Measurements from ENCODE around the gene ZNF581. TPM values are rescaled to one million over a fixed set of nuclear protein-coding genes. Genes with fewer than 3 reads are reported as not detected.

ZNF581 gene
- total RNA-seq, 3 donors from 2014 or later = 15.2 to 22.5 (median 20.1) TPM

DNA sequence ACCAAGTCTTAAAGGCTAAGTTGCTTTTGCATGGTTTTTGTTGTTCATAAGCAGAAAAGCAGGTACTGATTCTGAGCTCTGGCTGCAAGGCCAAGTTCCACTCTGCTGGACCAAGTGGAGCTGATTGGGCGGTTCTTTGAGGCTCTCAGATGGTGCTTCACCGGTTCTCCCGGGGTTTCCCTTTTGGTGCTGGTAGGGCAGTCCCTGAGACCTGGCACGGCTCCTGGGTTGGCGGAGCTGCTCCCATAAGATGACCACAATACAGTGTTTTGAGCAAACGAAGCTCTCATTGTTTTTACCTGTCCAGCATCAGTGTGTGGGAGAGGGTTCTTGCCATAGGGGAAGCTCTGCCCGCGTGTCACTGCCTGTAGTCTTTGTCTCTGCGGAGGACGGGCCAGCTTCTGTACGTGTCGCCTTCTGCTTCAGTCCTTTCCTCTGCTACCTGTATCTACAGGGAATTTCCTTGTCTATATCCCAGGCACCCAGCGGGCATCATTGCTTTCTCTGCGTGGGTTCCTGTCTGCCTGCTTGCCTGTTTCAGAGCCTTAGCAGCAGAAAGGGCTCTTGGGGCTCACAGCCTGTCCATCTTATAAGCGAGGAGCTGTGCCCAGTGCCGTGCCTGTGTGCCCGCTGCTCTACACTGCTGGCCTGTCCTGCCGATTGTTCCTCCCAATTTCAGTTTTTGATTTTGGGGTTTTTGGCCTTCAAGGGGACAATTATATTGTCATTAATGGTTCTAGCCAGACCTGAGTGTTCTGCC, 13.7 kb downstream of the ZNF581 start:
- H3K9me3 ChIP-seq = no peaks in the 10 kb centered on the region
- TF ChIP-seq, protein P1, sequence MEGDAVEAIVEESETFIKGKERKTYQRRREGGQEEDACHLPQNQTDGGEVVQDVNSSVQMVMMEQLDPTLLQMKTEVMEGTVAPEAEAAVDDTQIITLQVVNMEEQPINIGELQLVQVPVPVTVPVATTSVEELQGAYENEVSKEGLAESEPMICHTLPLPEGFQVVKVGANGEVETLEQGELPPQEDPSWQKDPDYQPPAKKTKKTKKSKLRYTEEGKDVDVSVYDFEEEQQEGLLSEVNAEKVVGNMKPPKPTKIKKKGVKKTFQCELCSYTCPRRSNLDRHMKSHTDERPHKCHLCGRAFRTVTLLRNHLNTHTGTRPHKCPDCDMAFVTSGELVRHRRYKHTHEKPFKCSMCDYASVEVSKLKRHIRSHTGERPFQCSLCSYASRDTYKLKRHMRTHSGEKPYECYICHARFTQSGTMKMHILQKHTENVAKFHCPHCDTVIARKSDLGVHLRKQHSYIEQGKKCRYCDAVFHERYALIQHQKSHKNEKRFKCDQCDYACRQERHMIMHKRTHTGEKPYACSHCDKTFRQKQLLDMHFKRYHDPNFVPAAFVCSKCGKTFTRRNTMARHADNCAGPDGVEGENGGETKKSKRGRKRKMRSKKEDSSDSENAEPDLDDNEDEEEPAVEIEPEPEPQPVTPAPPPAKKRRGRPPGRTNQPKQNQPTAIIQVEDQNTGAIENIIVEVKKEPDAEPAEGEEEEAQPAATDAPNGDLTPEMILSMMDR (IDR thresholded peaks at IDR 0.05) = no peak
- no peaks in the 10 kb centered on the region for H3K36me3 ChIP-seq (ENCODE audit: low read depth)
- peaks cover 33% of the 10 kb centered on the region for H3K4me1 ChIP-seq (ENCODE audit: low read depth)
- intact Hi-C loops (cut with DNase I, micrococcal nuclease) = no loop called here
- no peak for DNase-seq
- no peak overlapping the region for H3K4me3 ChIP-seq
- ATAC-seq = no peak

DNA sequence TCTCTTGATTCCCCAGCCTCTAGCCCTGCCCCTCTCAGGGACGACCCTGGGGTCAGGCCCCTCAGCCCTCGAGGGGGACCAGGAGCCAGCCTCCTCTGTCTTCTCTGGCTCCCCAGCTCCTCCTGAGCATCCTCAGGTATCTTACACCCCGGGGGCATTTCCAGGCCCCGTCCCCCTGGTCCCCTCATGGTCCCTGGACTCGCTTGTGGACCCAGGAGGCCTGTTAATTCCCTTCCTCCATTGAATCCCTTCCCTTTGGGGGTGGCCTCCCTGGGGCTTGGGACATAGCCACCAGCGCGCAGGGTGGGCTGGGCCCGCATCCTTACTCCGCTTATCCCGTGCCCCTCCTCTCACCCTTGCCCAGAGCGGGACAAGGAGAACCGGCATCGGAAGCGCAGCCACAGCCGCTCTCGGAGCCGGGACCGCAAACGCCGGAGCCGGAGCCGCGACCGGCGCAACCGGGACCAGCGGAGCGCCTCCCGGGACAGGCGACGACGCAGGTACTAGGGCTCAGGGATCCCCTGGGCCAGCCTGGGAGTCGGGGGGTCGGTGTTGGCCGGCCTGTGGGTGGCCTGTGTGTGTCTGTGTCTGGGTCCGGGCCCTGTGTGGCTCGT, 15.5 kb downstream of the ZNF581 start:
- TF ChIP-seq, protein P1 (IDR thresholded peaks at IDR 0.05) = no peak
- no peak for ATAC-seq
- peaks cover 15% of the 10 kb centered on the region for H3K36me3 ChIP-seq (ENCODE audit: low read depth)
- intact Hi-C loops (cut with DNase I, micrococcal nuclease) = no loop called here
- H3K4me1 ChIP-seq (ENCODE audit: low read depth) = peaks cover 31% of the 10 kb centered on the region
- H3K9me3 ChIP-seq = no peaks in the 10 kb centered on the region
- no peak overlapping the region for H3K4me3 ChIP-seq
- DNase-seq = no peak

DNA sequence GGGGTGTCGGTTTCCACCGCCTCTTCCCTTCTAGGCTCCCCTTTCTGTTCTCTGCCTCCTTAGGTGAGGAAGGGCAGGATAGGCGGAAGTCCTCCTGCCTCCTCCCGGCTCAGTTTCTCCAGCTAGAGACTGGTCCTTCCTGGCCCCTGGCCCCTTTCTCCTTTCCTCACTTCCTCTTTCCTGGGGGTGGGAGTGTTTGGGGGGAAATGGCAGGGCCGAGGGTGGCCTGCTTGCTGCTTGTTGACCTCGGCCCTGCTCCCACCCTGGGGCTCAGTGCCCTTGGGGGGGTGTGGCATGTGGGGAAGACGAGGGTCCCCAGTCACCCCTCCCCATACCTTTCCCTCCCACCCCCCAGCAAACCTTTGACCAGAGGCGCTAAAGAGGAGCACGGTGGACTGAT, 16.4 kb downstream of the ZNF581 start:
- ATAC-seq (no peak), DNase-seq (no peak)
- intact Hi-C loops (cut with DNase I, micrococcal nuclease) = no loop called here
- no peak overlapping the region for H3K4me3 ChIP-seq
- peaks cover 31% of the 10 kb centered on the region for H3K4me1 ChIP-seq (ENCODE audit: low read depth)
- TF ChIP-seq, protein P1 (IDR thresholded peaks at IDR 0.05) = no peak
- H3K9me3 ChIP-seq = no peaks in the 10 kb centered on the region
- H3K36me3 ChIP-seq (ENCODE audit: low read depth) = peaks cover 16% of the 10 kb centered on the region

DNA sequence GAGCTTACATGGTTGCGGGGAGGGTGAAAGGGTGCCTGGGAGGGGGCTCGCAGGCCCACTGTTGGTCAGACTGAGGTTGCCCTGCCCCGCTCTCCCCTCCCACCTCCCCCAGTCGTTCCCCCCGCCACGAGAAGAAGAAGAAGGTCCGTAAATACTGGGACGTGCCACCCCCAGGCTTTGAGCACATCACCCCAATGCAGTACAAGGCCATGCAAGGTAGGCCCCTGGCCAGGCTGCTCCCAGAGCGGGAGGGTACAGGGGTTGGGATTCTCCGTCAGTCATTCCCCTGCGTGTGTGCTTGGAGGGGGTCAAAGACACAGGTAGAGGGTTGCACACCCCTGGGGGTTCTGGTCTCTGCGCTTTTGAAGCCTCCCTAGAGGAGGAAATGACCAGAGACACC, 17.0 kb downstream of the ZNF581 start:
- ATAC-seq (no peak), DNase-seq (no peak)
- Histone ChIP-seq H3K9me3 (no peaks in the 10 kb centered on the region), H3K36me3 (ENCODE audit: low read depth) (peaks cover 16% of the 10 kb centered on the region), H3K4me1 (ENCODE audit: low read depth) (peaks cover 31% of the 10 kb centered on the region), H3K4me3 (no peak overlapping the region)
- intact Hi-C loops (cut with DNase I, micrococcal nuclease) = no loop called here
- TF ChIP-seq, protein P1 (IDR thresholded peaks at IDR 0.05) = no peak

DNA sequence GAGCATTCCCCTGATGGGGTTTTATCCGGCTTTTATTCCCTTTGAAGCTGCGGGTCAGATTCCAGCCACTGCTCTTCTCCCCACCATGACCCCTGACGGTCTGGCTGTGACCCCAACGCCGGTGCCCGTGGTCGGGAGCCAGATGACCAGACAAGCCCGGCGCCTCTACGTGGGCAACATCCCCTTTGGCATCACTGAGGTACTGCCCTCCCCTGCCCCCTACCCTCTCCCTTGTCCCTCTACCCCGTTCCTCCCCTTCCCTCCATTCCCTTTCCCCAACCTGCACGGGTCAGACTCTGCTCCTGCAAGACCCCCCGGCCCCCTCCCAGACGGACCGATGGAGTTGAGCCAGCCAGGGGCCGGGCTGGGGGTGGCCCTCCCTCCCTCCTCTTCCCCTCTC, 17.5 kb downstream of the ZNF581 start:
- no peak for ATAC-seq
- no peak for DNase-seq
- no peak overlapping the region for H3K4me3 ChIP-seq
- intact Hi-C loops (cut with DNase I, micrococcal nuclease) = no loop called here
- H3K4me1 ChIP-seq (ENCODE audit: low read depth) = peaks cover 28% of the 10 kb centered on the region
- H3K36me3 ChIP-seq (ENCODE audit: low read depth) = peaks cover 20% of the 10 kb centered on the region
- no peaks in the 10 kb centered on the region for H3K9me3 ChIP-seq
- TF ChIP-seq, protein P1 (IDR thresholded peaks at IDR 0.05) = no peak
